Spinal cord (tissue), 10 donors: Measurements from ENCODE around the gene HES5. TPM values are rescaled to one million over a fixed set of nuclear protein-coding genes. Genes with fewer than 3 reads are reported as not detected.

Experiments
- DNase-seq, 6 donors: peaks; one replicate each; pipeline versions ENCODE4 v3.0.0 to v3.0.0-alpha.2; 2013 to 2015; ENCODE audit warnings: low spot score in 6 of 6, low read depth in 4 of 6
- H3K27ac ChIP-seq: one replicate; pipeline ENCODE4 v1.5.1; 2013; ENCODE audit warnings: low read depth, low read length, control low read depth
- H3K27me3 ChIP-seq: one replicate; pipeline ENCODE4 v1.6.1; 2013; ENCODE audit warnings: low read length; ENCODE audit not compliant: control insufficient read depth, insufficient read depth
- H3K36me3 ChIP-seq: one replicate; pipeline ENCODE4 v1.6.1; 2013; ENCODE audit warnings: low read length; ENCODE audit not compliant: control insufficient read depth, insufficient read depth
- H3K4me1 ChIP-seq: one replicate; pipeline ENCODE4 v1.6.1; 2013; ENCODE audit warnings: low read length; ENCODE audit not compliant: control insufficient read depth, insufficient read depth
- H3K4me3 ChIP-seq: one replicate; pipeline ENCODE4 v1.5.1; 2013; ENCODE audit warnings: low read depth, low read length, control low read depth
- H3K9me3 ChIP-seq: one replicate; pipeline ENCODE4 v1.6.1; 2013; ENCODE audit warnings: low read length; ENCODE audit not compliant: control insufficient read depth, insufficient read depth
- WGBS: methylation state at CpG from one replicate; pipeline ENCODE4 v1.1.5; 2013; ENCODE audit warnings: missing lambda C conversion rate; ENCODE audit not compliant: insufficient coverage; 5-methylcytosine and 5-hydroxymethylcytosine counted together
- polyA plus RNA-seq, 2 donors: library from polyadenylated mRNA; unstranded; fragments of 120-200 nt; gene quantifications; one replicate each; pipeline ENCODE4 v1.2.1, GENCODE V29; 2013; ENCODE audit not compliant: insufficient read length in 2 of 2
- total RNA-seq, 2 donors: library from RNA; depleted of rRNA in 1 of 2; stranded (reverse); fragments of 120-200 nt in 1 of 2; fragments of >200 nt in 1 of 2; gene quantifications; one replicate each; pipeline versions ENCODE4 v1.2.3 to v1.2.4, GENCODE V29; 2013 to 2014
- donor health status: healthy.

HES5 gene
- total and polyA plus RNA-seq, 4 donors = 13.1 to 28.6 (median 19.1) TPM

DNA sequence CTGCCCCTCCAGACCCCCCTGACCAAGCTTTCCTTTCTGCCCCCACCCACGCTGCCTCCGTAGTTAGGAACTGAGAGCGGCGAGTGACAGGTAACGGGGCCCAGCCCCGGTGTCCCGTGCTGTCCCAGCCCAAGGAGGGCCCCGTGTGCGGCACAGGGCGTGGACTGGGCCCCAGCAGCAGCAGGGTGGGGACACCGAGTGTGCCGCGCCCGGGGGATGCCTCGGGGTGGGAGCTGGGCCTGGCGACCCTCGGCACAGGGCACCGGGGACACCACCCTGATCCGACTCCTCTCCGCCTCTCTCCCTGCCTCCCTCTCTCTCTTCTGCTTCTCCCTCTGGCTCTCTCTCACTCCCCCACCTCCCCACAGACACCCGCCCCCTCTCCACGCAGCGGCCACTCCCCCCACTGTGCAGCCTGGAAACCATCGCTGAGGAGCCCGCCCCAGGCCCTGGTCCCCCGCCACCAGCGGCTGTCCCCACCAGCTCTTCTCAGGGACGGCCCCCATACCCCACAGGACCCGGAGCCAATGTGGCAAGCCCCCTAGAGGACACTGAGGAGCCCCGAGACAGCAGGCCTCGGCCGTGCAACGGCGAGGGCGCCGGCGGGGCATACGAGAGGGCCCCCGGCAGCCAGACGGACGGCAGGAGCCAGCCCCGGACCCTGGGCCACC, 26.4 kb downstream of the HES5 start:
- H3K27me3 ChIP-seq = no peaks in the 10 kb centered on the region
- peaks cover 27% of the 10 kb centered on the region for H3K4me1 ChIP-seq
- no peak overlapping the region for H3K27ac ChIP-seq
- H3K9me3 ChIP-seq = no peaks in the 10 kb centered on the region
- no peak for DNase-seq
- peaks cover 90% of the 10 kb centered on the region for H3K36me3 ChIP-seq
- no peak overlapping the region for H3K4me3 ChIP-seq
- 48% methylated on average over 39 of the region's 42 CpGs for WGBS

DNA sequence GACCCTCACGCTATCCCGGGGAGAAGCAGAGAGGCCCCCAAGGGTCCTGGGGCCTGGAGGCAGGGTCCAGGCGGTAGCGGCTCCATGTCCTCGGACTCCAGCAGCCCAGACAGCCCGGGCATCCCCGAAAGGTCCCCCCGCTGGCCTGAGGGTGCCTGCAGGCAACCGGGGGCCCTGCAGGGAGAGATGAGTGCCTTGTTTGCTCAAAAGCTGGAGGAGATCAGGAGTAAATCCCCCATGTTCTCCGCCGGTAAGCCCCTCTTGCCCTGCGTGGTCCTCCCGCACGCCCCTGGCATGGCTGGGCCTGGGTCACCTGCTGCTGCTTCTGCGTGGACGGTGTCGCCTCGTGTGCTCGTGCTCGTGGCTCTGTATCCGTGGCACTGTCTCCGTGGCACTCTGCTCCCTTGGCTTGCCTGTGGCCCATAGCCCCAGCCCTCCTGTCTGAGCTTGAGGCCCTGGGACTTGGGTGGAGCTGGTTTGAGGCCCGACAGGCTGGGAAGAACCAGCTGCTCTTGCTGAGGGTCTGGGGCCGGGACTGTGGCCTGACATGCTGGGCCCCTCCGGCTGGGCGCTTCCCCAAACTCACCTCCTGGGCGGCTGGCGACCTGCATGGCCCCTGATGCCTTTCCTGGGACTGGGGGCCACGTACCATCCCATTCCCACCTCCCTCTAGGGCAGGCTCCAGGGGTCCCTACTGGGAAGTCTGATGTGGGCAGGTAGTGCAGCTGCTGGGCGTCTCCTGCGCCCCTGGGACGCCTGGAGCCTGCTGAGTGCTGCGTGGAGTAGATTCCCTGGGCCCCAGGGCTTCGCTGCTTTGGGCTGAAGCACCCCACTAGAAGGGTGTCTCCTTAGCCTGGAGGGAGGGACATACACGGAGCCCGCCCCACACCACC, 27.2 kb downstream of the HES5 start:
- H3K9me3 ChIP-seq = no peaks in the 10 kb centered on the region
- WGBS = 86% methylated on average over 32 of the region's 36 CpGs

DNA sequence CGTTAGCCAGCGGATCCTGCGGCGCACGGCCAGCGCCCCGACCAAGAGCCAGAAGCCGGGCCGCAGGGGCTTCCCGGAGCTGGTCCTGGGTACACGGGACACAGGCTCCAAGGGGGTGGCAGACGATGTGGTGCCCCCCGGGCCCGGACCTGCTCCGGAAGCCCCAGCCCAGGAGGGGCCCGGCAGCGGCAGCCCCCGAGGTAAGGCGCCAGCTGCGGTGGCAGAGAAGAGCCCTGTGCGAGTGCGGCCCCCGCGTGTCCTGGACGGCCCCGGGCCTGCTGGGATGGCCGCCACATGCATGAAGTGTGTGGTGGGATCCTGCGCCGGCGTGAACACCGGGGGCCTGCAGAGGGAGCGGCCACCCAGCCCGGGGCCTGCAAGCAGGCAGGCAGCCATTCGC, 27.9 kb downstream of the HES5 start:
- H3K36me3 ChIP-seq = peaks cover 82% of the 10 kb centered on the region
- no peaks in the 10 kb centered on the region for H3K9me3 ChIP-seq
- DNase-seq = no peak
- 85% methylated on average over 34 of the region's 34 CpGs for WGBS
- no peak overlapping the region for H3K27ac ChIP-seq
- H3K27me3 ChIP-seq = no peaks in the 10 kb centered on the region
- peaks cover 27% of the 10 kb centered on the region for H3K4me1 ChIP-seq
- no peak overlapping the region for H3K4me3 ChIP-seq

More for the DNA sequence above, 27.2 kb downstream of the HES5 start:
- Histone ChIP-seq H3K36me3 (peaks cover 86% of the 10 kb centered on the region), H3K4me3 (no peak overlapping the region), H3K4me1 (peaks cover 27% of the 10 kb centered on the region), H3K27ac (no peak overlapping the region), H3K27me3 (no peaks in the 10 kb centered on the region)
- no peak for DNase-seq

DNA sequence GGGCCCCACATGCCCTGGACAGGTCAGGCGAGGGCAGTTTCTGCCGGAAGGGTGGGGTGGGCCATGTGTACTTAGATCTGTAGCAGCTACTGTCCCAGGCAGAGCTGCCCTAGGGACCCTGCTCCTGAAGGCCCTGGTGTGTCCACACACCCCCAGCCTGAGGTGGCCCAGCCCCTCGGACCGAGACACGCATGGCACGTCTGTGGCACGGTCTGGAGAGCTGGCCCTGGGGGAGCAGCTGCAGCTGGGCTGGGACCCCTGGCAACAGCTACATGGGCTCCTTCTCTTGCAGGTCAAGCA, 28.3 kb downstream of the HES5 start:
- Histone ChIP-seq H3K27me3 (no peaks in the 10 kb centered on the region), H3K9me3 (no peaks in the 10 kb centered on the region), H3K4me1 (peaks cover 27% of the 10 kb centered on the region), H3K27ac (no peak overlapping the region), H3K36me3 (peaks cover 82% of the 10 kb centered on the region), H3K4me3 (no peak overlapping the region)
- 77% methylated on average over 7 of the region's 7 CpGs for WGBS
- no peak for DNase-seq

DNA sequence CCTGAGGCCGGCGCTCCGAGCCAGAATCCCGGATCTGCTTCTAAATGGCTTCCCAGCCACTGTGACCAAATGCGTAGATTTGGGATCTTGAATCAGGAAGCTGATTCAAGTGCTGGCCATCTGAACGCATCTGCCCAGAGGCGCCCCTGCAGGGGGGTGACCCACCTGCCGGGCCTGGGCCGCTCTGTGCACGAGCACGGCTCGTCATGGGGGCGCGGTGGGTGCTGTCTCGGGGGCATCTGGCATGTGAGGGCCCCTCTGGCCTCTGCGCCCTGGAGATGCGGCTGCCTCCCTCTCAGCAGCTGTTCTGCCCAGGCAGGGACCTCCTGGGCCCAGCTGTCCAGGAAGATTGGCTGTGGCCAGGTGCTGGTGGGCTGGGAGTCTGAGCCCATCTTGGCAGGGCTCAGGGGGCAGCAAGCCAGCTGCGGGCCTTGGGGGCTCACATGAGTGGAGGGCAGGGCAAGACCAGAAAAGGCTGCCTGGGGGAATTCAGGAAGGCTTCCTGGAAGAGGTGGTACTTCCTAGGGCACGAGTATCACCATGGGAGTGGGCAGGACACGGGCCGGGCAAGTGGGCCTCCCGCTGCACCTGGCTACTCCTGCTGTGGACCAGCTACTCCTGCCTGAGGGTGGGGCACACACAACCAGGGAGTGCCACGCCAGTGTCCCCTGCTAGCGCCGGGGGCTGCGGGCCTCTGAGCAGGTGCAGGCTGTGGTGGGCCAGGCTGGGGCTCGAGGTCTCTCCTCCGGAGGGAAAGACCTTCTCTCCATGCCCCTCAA, 28.8 kb downstream of the HES5 start:
- Histone ChIP-seq H3K9me3 (no peaks in the 10 kb centered on the region), H3K27me3 (no peaks in the 10 kb centered on the region), H3K4me3 (no peak overlapping the region), H3K4me1 (peaks cover 27% of the 10 kb centered on the region), H3K27ac (no peak overlapping the region), H3K36me3 (peaks cover 82% of the 10 kb centered on the region)
- WGBS = 66% methylated on average over 27 of the region's 28 CpGs
- DNase-seq = no peak

DNA sequence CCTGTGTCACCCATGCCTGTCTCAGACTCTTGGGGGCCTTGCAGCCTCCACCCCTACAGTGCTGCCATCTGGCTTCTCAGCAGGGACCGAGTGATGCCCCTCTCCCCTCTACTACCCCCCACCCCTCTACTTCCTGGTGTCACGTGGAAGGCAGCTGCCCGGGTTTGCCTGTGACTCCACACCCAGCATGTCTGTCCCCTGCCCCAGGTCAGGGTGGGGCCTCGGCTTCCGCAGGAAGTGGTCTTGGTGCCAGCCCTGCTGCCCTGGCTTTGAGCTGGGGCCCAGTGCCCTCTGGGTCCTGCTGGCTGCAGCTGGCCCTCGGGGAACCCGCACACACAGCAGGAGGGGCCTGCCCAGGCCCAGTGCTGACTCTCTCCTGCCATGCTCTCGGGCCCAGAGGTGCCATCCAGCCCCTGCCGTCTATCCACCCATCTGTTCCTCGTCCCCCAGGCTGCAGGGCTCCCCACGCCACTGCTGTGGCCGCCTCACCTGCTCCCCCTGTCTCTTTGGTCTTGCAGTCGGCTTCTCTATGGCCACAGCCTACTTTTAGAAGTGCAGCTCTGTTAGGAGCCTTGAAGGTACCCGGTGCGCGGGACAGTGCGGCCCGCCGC, 30.0 kb downstream of the HES5 start:
- H3K27ac ChIP-seq = no peak overlapping the region
- peaks cover 22% of the 10 kb centered on the region for H3K4me1 ChIP-seq
- no peak overlapping the region for H3K4me3 ChIP-seq
- DNase-seq = no peak
- WGBS = 62% methylated on average over 19 of the region's 19 CpGs
- H3K27me3 ChIP-seq = no peaks in the 10 kb centered on the region
- peaks cover 81% of the 10 kb centered on the region for H3K36me3 ChIP-seq
- no peaks in the 10 kb centered on the region for H3K9me3 ChIP-seq

DNA sequence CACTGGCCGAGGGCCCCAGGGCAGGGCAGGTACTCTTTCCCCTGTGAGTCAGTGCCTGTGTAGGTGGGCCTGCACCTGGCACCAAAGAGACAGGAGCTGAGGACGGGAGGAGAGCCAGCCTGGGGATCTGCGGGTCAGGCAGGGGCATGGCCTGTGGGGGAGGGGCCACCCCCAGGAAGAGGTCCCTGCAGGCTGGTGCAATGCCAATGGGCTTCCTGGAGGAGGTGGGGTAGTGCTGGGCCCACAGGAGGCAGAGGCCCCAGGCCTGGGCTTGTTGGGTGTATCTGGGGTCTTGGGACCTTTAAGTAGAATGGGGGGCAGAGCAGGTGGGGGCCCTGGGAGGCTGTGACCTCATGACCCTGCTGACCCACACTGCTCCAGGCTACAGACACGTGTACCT, 30.8 kb downstream of the HES5 start:
- Histone ChIP-seq H3K27me3 (no peaks in the 10 kb centered on the region), H3K4me1 (peaks cover 17% of the 10 kb centered on the region), H3K4me3 (no peak overlapping the region), H3K36me3 (peaks cover 78% of the 10 kb centered on the region), H3K9me3 (no peaks in the 10 kb centered on the region), H3K27ac (no peak overlapping the region)
- 80% methylated on average over 4 of the region's 4 CpGs for WGBS
- DNase-seq = no peak

DNA sequence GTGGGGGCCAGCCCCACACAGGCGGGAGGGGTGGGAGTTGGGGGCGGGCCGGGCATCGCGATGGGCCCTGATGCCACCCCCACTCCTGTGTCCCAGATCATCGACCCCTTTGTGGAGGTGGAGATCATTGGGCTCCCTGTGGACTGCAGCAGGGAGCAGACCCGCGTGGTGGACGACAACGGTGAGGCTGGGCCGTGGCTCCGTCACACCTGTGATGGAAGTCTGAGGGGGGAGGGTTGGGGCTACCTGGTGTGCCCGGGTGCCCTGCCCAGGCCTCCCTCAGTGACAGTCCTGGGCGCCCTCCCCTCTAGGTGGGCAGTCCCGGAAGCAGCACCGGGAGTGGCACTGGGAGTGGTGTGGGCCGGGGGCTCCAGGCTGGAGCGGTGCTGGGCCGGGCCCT, 31.4 kb downstream of the HES5 start:
- H3K4me3 ChIP-seq = no peak overlapping the region
- no peaks in the 10 kb centered on the region for H3K9me3 ChIP-seq
- H3K36me3 ChIP-seq = peaks cover 74% of the 10 kb centered on the region
- H3K27me3 ChIP-seq = no peaks in the 10 kb centered on the region
- peaks cover 18% of the 10 kb centered on the region for H3K4me1 ChIP-seq
- H3K27ac ChIP-seq = no peak overlapping the region
- DNase-seq = no peak
- WGBS = 80% methylated on average over 17 of the region's 19 CpGs

DNA sequence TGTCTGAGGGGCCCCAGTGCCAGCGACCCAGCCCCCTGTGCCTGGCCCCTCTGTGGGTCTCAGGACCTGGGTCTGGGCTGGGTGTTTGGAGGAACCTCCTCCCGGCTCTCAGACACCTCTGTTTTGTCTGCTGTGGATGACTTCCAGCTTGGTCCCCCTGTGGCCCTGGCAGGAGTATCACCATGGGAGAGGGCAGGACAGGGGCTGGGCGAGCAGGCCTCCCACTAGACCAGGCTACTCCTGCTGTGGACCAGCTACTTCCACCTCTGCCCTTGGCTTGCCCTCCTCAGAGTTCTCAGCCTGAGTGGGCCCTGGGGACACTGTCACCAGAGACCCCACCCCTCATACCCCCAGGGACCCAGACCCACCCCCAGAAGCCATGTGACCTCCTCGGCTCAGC, 32.2 kb downstream of the HES5 start:
- H3K27me3 ChIP-seq = no peaks in the 10 kb centered on the region
- 77% methylated on average over 3 of the region's 4 CpGs for WGBS

More for the DNA sequence above, 32.2 kb downstream of the HES5 start:
- Histone ChIP-seq H3K4me1 (peaks cover 23% of the 10 kb centered on the region), H3K9me3 (no peaks in the 10 kb centered on the region), H3K27ac (no peak overlapping the region), H3K36me3 (peaks cover 78% of the 10 kb centered on the region), H3K4me3 (no peak overlapping the region)
- no peak for DNase-seq
